Medulla oblongata (tissue), 1 donor: ENCODE results near the gene HABP2.

Source experiments
- DNase-seq: peaks from one replicate; pipeline ENCODE4 v3.0.0-alpha.2; 2015; ENCODE audit errors: extremely low spot score

Gene HABP2

GRCh38 chr10:113631684-113632367, 79.0 kb downstream of the HABP2 start:
- DNase-seq = no peak
